ENCODE measurements around the gene RUNX2. TPM values are rescaled to one million over a fixed set of nuclear protein-coding genes. Genes with fewer than 3 reads are reported as not detected.

RUNX2 gene
- total and polyA plus RNA-seq, 2 of the 8 experiments (the other 6 are each of a cell fraction or from before 2014, with no cell fraction given), result 0.26 to 1.2 TPM

DNA sequence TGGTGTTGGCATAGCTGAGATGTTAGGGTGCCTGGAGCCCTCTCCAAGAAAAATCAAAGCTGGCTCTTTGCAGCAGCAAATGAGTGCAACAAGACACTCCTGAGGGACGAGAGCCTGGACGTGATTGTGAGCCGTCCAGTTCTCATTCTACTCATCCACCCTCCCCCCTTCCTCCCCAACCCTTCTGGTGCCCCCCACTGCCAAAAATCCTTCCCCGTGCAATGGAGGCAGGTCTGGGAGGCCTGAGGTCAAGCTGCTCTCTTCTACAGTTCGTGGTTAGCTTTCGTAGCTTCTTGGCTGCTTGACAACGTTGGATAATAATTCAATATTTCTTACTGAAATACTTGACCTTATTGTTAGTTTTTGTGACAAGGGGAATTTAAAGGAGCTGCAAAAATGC is 234.9 kb downstream of the RUNX2 start:
- H3K23me2 ChIP-seq (ENCODE audit: low read depth, low read length), result no peaks in the 10 kb centered on the region
- CTCF ChIA-PET (ENCODE audit: partially characterized antibody), result interaction anchor here (1.2 to 1.6 kb wide), 2 partner anchors 62 to 64 kb away, joined by 3 to 10 read pairs; no protein-coding TSS in a partner anchor

More for the DNA sequence above, 234.9 kb downstream of the RUNX2 start:
- H3K27me3 ChIP-seq (replicated peaks in 1 of 4; ENCODE audit: control insufficient read depth in 3 of 4, extremely low read depth in 1 of 4, insufficient read depth in 3 of 4, low read length in 3 of 4), result peaks cover 0 to 1% (median 0%) of the 10 kb centered on the region in 4 experiments; a peak in 1 of 7 replicates
- H3K4ac ChIP-seq (replicated peaks; ENCODE audit: insufficient read length, low read depth, low read length), result no peak overlapping the region
- 78% methylated on average over 7 of the region's 7 CpGs; no CpG with 5 or more reads in 1 of the 2 experiments for WGBS, 2 experiments (ENCODE audit: extremely low coverage in 1 of 2, insufficient coverage in 1 of 2, insufficient read length in 1 of 2, insufficient replicate concordance in 2 of 2, low coverage in 1 of 2, low lambda C conversion rate in 2 of 2, missing lambda C conversion rate in 1 of 2)
- H4K8ac ChIP-seq (ENCODE audit: extremely low read depth, insufficient read depth, low read length), result no peak overlapping the region
- H3K9ac ChIP-seq (replicated peaks in 1 of 4; ENCODE audit: extremely low read depth in 1 of 4, low read depth in 3 of 4, low read length in 3 of 4), result no peak overlapping the region
- H2AK5ac ChIP-seq (ENCODE audit: low read depth, low read length), result no peak overlapping the region
- H3K4me2 ChIP-seq (ENCODE audit: insufficient read depth in 1 of 2, low read depth in 2 of 2, low read length in 2 of 2), result no peak overlapping the region
- POLR2A ChIA-PET (ENCODE audit: partially characterized antibody), result no interaction called here
- H4K20me1 ChIP-seq (replicated peaks in 1 of 2; ENCODE audit: control insufficient read depth in 1 of 2, insufficient read depth in 2 of 2, low read length in 2 of 2), result no peaks in the 10 kb centered on the region
- H3K79me2 ChIP-seq (ENCODE audit: control insufficient read depth in 1 of 2, insufficient read depth in 2 of 2, low read length in 2 of 2), result no peaks in the 10 kb centered on the region
- H4K91ac ChIP-seq (replicated peaks; ENCODE audit: insufficient read length, low read length), result no peak overlapping the region
- no peak for DNase-seq (ENCODE audit: low read depth in 1 of 2, low spot score in 2 of 2)
- H3K9me3 ChIP-seq (ENCODE audit: insufficient read depth in 2 of 2, low read depth in 1 of 2, low read length in 1 of 2), result no peaks in the 10 kb centered on the region
- no peaks in the 10 kb centered on the region for H3K36me3 ChIP-seq (ENCODE audit: control insufficient read depth in 2 of 4, insufficient read depth in 4 of 4, low read length in 3 of 4)
- TF ChIP-seq TBP (IDR thresholded peaks at IDR 0.05; ENCODE audit: low read depth, low read length) (no peak), CBX5 (IDR thresholded peaks at IDR 0.05; ENCODE audit: low read depth, low read length) (no peak), EGR1 (IDR thresholded peaks at IDR 0.05; ENCODE audit: borderline replicate concordance, low read depth, low read length) (no peak)
- no peak overlapping the region for H2BK12ac ChIP-seq (ENCODE audit: low read depth, low read length)
- H4K5ac ChIP-seq (ENCODE audit: insufficient read length, low read depth, low read length), result no peak overlapping the region
- no peak overlapping the region for H3K56ac ChIP-seq (replicated peaks; ENCODE audit: insufficient read length, low read depth, low read length)
- no peaks in the 10 kb centered on the region for H3K79me1 ChIP-seq (ENCODE audit: low read depth, low read length)
- no peak overlapping the region for H2BK5ac ChIP-seq (ENCODE audit: low read depth, low read length)
- no peak overlapping the region for H3K18ac ChIP-seq (ENCODE audit: extremely low read depth, low read length)
- no peak overlapping the region for H3K4me3 ChIP-seq (ENCODE audit: extremely low read depth in 1 of 4, insufficient read depth in 2 of 4, low read depth in 3 of 4, low read length in 4 of 4)
- H2BK20ac ChIP-seq (ENCODE audit: low read length), result no peak overlapping the region
- H2AFZ ChIP-seq (ENCODE audit: low read length), result no peak overlapping the region
- no peaks in the 10 kb centered on the region for H3K4me1 ChIP-seq (replicated peaks in 1 of 4; ENCODE audit: control insufficient read depth in 3 of 4, insufficient read depth in 4 of 4, low read length in 3 of 4)
- no peak overlapping the region for H3K27ac ChIP-seq (ENCODE audit: low read depth, low read length)
- no peak overlapping the region for H3K23ac ChIP-seq (ENCODE audit: insufficient read length)
- FAIRE-seq, result no peak
- no peak overlapping the region; the same call in 1 of the 2 replicates for H2BK15ac ChIP-seq (ENCODE audit: low read length)
- no peak overlapping the region for H2BK120ac ChIP-seq (replicated peaks; ENCODE audit: low read depth, low read length)
- H3K14ac ChIP-seq (ENCODE audit: insufficient read length), result no peak overlapping the region

Data from H1 (cell line).